CD4-positive, alpha-beta T cell treated with Interleukin-12 subunit alpha and Interleukin-12 subunit beta, for 1 hour (primary cell): Measurements from ENCODE around the gene OR4C45.
"Not testable (repeated sequence)": the region's sequence is repeated elsewhere in the genome, so short reads cannot be mapped to it uniquely, and the experiment has no call there.

Experiments
- DNase-seq: peaks from one replicate; pipeline ENCODE4 v3.0.0-alpha.2; 2020

The OR4C45 gene

DNA sequence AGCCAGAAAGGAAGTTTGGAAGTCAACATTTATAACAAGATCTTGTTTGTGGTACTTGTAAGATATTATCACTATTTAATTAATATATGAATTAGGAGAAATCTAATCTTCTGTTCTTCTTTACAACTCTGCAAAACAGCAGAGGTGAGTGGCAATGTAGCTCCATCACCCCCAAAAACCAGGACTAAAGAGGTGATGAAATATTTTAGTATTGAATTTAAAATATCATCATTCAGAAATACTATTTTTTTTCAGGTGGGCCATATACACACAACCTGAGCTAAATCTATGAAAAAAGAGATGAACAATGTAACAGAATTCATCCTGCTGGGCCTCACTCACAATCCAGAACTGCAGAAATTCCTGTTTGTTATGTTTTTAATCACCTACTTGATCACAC is at the start of gene OR4C45:
OR4C45 (plus strand) TSS at position 301 of the 400 bp plus-strand sequence.
- no peak for DNase-seq

DNA sequence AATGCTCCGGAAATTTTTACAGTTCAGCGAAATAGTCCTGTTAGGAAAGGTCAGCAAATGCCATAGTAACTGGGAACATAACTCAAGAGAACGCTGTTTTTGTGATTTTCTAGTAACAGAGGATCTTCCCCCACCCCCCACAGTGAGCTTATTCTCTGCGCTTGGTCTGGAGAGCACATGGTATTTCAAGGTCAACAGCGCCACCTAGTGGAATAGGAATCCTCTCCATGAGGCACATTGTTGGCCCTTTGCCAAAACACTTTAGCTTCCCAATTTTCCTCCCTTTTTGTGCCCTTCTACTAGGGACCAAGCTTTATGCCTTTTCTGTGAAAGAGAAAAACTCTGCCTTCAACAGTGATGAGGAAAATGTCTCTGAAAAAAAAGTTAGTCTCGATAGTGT is 37.1 kb upstream of the OR4C45 start:
- peak; percentile 34 for DNase-seq

GRCh38 chr11:50030193-50030592 is 2.5 kb upstream of the OR4C45 start:
- no peak for DNase-seq

GRCh38 chr11:50036239-50036638 is 3.6 kb downstream of the OR4C45 start:
- not testable (repeated sequence) for DNase-seq

DNA sequence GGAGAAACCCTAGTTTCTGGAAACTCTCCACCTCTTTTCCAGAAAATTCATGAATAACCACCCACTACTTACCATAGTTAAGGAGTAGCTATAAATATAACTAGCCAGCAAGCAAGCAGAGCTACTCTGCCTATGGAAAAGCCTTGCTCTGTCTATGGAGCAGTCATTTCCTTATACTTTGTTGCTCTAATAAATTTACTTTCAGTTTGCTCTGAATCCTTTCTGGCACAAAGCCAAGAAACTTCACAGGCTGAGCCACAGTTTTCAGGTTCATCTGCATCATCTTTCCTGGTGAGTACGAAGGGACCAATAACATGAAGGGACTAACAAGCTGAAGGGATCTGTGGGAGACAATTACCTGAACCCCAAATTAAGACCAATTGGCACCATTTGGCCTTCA is 4.6 kb downstream of the OR4C45 start:
- DNase-seq, result no peak

GRCh38 chr11:50044647-50045046 is 12.0 kb downstream of the OR4C45 start:
- DNase-seq, result no peak

- DNase-seq, result not testable (repeated sequence)
Observed at GRCh38 chr11:50063056-50063455, 30.4 kb downstream of the OR4C45 start.

- no peak for DNase-seq
Observed at GRCh38 chr11:50070389-50070788, 37.7 kb downstream of the OR4C45 start.

GRCh38 chr11:50071584-50072225 is 39.0 kb downstream of the OR4C45 start:
- DNase-seq, result no peak

DNA sequence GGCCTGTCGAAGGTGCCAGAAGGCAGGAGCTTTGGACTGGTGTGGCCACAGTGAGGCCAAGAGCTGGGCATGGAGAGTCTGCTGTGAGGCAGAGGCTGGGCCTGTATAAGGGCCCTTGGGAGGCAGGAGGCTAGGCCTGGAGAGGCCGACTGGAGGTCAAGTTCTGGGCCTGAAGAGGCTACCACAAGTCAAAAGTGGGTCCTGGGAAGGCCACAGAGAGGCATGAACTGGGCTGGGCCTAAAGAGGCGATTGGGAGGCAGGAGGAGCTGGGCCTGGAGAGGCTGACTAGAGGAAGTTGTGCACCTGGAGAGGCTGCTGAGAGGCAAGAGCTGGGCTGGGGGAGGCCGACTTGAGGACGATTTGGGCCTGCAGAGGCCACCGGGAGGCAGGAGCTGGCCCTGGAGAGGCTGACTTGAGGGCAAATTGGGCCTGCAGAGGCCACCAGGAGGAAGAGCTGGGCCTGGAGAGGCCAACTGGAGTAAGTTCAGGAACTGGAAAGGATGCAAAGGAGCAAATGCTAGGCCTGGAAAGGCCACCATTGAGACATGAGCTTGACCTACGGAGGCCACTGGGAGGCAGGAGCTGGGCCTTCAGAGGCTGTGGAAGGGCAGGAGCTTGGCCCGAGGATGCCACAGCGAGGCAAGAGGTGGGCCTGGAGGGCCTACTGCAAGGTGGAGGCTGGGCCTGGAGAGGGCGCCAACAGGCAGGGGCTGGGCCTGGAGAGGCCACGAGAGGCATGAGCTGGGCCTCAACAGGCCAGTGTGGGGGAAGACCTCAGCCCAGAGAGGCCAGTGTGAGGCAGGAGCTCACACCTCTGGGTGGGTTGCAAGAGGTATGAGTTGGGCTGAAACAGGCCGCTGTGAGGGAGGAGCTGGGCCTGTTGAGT is 39.8 kb downstream of the OR4C45 start:
- DNase-seq, result no peak

GRCh38 chr11:50073113-50074105 is 40.7 kb downstream of the OR4C45 start:
- no peak for DNase-seq

DNA sequence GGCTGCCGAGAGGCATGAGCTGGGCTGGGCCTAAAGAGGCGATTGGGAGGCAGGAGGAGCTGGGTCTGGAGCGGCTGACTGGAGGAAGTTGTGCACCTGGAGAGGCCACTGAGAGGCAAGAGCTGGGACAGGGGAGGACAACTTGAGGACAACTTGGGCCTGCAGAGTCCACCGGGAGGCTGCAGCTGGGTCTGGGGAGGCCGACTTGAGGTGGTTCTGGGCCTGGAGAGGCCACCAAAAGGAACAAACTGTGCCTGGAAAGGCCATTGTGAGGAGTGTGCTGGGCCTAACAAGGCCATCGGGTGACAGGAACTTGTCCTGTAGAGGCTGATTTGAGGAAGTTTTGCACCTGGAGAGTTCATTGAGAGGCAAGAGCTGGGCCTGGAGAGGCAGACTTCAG is 41.5 kb downstream of the OR4C45 start:
- no peak for DNase-seq

GRCh38 chr11:50075856-50076255 is 43.2 kb downstream of the OR4C45 start:
- DNase-seq, result no peak

DNA sequence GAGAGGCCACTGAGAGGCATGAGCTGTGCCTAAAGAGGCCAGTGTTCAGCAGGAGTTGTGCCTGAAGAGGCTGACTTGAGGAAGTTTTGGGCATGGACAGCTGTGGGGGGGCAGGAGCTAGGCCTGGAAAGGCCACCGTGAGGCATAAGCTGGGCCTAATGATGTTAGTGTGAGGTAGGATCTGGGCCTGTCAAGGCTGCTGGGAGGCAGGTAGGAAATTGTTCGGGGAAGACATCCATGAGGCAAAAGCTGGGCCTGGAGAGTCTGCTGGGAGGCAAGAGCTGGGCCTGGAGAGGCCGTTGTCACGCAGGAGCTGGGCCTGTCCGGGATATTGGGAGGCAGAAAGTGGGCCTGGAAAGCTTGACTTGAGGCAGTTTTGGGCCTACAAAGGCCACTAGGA is 44.9 kb downstream of the OR4C45 start:
- no peak for DNase-seq

DNA sequence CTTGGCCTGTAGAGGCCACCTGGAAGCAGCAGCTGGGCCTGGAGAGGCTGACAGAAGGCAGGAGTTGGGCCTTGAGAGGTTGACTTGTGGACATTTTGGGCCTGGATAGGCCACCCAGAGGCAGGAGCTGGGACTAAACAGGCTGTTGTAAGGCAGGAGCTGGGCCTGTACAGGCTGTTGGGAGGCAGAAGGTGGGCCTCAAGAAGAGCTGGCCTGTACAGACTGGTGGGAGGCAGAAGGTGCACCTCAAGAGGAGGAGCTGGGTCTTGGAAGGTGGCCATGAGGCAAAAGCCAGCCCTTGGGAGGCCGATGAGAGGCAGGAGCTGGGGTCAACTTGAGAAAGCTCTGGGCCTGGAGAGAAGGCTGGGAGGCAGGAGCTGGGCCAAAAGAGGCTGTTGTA is 45.3 kb downstream of the OR4C45 start:
- DNase-seq, result no peak

DNA sequence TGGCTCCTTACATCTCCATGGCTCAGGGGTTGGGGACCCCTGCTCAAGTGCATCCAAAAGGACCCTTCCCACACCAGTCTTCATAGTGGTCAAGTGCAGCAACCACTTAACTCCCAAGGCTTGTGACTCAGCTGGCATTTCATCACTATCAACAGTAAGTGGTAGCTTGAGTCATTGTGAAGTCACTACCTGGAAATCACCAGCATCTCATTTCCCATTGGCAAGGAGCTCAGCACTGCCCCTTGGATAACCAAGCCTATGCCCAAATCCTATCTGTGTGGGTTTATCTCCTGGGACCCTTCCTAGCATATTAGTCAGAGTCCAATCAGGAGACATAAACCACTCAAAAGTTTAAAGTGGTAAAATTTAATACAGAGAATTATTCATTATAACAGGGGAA is 46.3 kb downstream of the OR4C45 start:
- DNase-seq, result not testable (repeated sequence)

DNA sequence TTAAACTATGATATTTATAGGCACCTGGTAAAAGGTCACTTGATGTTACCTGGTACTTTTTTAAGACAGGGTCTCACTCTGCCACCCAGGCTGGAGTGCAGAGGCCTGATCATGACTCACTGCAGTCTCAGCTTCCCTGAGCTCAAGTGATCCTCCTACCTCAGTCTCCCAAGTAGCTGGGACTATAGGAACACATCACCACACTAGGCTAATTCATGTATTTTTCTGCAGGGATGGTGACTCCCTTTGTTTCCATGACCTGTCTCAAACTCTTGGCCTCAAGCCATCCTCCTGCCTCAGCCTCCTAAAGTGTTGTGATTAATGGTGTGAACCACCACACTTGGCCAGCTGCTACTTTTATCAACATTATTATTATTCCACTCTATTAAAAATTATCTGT is 47.6 kb downstream of the OR4C45 start:
- no peak for DNase-seq
